Kidney tubule cell (primary cell): ENCODE data around the gene PGP.
A peak's percentile ranks its signal among the peaks of the same experiment; 100 is the strongest.
"Not testable (repeated sequence)": the region's sequence is repeated elsewhere in the genome, so short reads cannot be mapped to it uniquely, and the experiment has no call there.

Experiments
- DNase-seq: peaks from one replicate; pipeline ENCODE4 v3.0.0-alpha.2; 2018; ENCODE audit warnings: low spot score

The PGP gene

GRCh38 chr16:2214719-2214968 is at the start of gene PGP:
Gene PGP, minus strand, starts transcription at chr16:2214840. Its CDS starts 63 bp downstream, at chr16:2214777.
- DNase-seq: no peak

- DNase-seq: not testable (repeated sequence)
Measured at GRCh38 chr16:2263026-2263425, 48.4 kb upstream of the PGP start.

GRCh38 chr16:2260250-2260649 is 45.6 kb upstream of the PGP start:
- no peak for DNase-seq

- not testable (repeated sequence) for DNase-seq
Measured at GRCh38 chr16:2258530-2258929, 43.9 kb upstream of the PGP start.

GRCh38 chr16:2257726-2258125 is 43.1 kb upstream of the PGP start:
- no peak for DNase-seq

GRCh38 chr16:2256531-2257140 is 42.0 kb upstream of the PGP start:
- no peak for DNase-seq

- DNase-seq: no peak
Measured at GRCh38 chr16:2253293-2253692, 38.7 kb upstream of the PGP start.

GRCh38 chr16:2252806-2253148 is 38.1 kb upstream of the PGP start:
- DNase-seq: peak; percentile 42

- peak; percentile 97 for DNase-seq
Measured at GRCh38 chr16:2251296-2252111, 36.9 kb upstream of the PGP start, which contains the start of gene ECI1. Gene ECI1, minus strand, starts transcription at chr16:2251587. Its CDS starts 21 bp downstream, at chr16:2251566.

GRCh38 chr16:2250652-2251295 is 36.1 kb upstream of the PGP start:
- DNase-seq: peak; percentile 57

- DNase-seq: no peak
Measured at GRCh38 chr16:2246301-2246885, 31.8 kb upstream of the PGP start.

- DNase-seq: no peak
Measured at GRCh38 chr16:2244926-2245795, 30.5 kb upstream of the PGP start.

GRCh38 chr16:2244301-2244700 is 29.7 kb upstream of the PGP start:
- DNase-seq: no peak

- no peak for DNase-seq
Measured at GRCh38 chr16:2243781-2244180, 29.1 kb upstream of the PGP start.

GRCh38 chr16:2243031-2243528 is 28.4 kb upstream of the PGP start:
- DNase-seq: no peak

- DNase-seq: no peak
Measured at GRCh38 chr16:2242598-2242997, 28.0 kb upstream of the PGP start.

GRCh38 chr16:2240331-2240730 is 25.7 kb upstream of the PGP start:
- DNase-seq: not testable (repeated sequence)

GRCh38 chr16:2238838-2239675 is 24.4 kb upstream of the PGP start:
- no peak for DNase-seq

- no peak for DNase-seq
Measured at GRCh38 chr16:2238150-2238837, 23.7 kb upstream of the PGP start.

GRCh38 chr16:2237493-2238149 is 23.0 kb upstream of the PGP start:
- no peak for DNase-seq
